Panc1 (cell line): ENCODE measurements around the gene SLC10A1.

Experiments
- CTCF ChIP-seq: fragments of 450-650 bp; IDR thresholded peaks from 2 replicates; pipeline ENCODE4 v1.5.1; 2017; ENCODE audit warnings: mild to moderate bottlenecking
- POLR2AphosphoS5 ChIP-seq: IDR thresholded peaks from 2 replicates; pipeline ENCODE4 v1.6.1; 2012; ENCODE audit warnings: mild to moderate bottlenecking, low read depth, low read length, moderate library complexity

- TF ChIP-seq CTCF, result no peak
- no peak for TF ChIP-seq POLR2AphosphoS5
Measured at GRCh38 chr14:69828354-69828753, 31.3 kb upstream of the SLC10A1 start.
